HG02623 (cell line): ENCODE data around the gene APBB1IP.
"Not testable (repeated sequence)": the region's sequence is repeated elsewhere in the genome, so short reads cannot be mapped to it uniquely, and the experiment has no call there.

ENCODE experiments used
- ATAC-seq: cut with Tn5 transposase; IDR thresholded peaks from one replicate; pipeline ENCODE4 v1.9.1; 2021; ENCODE audit warnings: moderate library complexity; ENCODE audit not compliant: unreplicated experiment

The APBB1IP gene

DNA sequence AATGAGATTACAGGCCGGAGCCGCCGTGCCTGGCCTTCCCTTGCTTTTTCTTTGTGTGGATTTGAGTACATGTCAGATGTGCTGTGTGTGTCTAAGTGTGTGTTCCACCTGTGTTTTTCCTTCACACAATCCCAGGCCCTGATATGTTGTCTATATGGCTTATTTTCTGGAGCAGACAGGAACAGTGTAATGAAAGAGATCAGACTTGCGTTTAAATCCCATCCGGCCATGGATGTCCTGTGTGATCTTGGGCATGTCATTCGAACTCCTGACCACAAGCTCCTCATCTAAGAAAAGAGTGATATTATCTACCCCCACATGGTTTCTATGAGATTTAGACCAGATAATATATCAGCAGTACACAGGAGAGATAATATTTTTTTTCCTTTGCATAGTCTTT is 37.2 kb downstream of the APBB1IP start:
- ATAC-seq = no peak

DNA sequence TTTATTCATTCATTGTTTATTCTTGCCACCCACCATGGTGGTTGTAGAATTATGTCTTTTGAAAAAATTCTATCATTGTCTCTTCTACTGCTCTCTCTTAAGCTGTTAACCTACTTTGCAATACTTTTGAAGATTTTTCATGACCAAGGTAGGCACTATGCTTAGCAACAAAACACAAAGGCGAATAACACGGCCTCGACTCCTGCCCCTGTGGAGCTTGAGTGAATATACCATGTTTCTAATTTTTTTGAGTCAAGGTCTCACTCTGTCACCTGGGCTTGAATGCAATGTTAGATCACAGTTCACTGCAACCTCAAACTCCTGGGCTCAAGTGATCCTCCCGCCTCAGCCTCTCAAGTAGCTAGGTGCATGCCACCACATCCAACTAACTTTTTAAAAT is 39.4 kb downstream of the APBB1IP start:
- no peak for ATAC-seq

DNA sequence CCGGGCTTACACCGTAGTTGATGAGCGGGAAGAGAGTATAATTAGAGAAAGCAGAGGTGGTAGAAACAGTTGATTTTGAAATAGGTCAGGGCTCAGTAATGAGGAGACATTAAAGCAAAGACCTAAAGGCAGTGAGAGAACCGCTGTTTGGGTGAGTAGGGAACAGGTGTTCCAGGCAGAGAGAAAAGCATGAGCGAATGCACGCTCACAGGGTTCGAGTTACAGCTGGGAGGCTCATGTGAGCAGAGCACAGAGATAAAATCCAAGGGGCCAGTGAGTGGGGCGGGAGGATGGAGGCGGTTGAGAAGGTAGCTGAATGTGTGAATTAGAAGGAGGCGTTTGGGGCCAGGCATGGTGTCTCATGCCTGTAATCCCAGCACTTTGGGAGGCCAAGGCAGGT is 39.9 kb downstream of the APBB1IP start:
- no peak for ATAC-seq

DNA sequence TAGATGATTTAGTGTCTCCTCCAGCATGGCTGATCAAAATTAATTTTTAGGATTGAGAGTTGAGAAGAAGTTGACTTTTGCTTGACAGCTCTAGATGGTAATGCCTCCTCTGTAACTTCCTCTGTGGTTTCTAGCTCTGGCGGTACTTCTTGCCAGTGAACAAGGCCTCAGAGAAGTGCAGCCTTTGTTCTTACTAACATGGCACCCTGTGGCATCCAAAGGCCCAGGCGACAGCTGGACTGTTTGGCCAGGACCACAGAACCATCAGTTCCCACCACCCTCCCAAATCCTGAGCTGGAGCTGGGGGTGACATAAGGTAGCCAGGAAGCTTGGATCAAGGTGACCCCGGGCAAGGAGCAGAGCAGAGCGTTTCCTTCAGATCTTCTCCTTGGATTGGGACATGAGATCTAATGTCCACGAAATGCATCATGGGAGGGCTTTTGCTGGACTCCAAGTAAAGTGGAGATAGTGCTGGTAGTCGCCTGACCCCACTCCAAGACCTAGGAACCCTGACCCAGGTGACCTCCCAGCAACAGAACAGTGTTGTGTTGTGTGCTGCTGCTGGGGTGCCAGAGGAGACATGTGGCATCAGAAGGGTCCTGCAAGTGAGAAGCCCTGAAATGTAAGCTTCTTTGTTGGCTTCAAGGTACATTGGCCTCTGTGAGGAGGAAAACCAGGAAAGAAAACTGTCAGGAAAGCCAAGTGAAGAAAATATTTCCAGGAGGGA is 41.8 kb downstream of the APBB1IP start:
- peak; percentile 43 for ATAC-seq

DNA sequence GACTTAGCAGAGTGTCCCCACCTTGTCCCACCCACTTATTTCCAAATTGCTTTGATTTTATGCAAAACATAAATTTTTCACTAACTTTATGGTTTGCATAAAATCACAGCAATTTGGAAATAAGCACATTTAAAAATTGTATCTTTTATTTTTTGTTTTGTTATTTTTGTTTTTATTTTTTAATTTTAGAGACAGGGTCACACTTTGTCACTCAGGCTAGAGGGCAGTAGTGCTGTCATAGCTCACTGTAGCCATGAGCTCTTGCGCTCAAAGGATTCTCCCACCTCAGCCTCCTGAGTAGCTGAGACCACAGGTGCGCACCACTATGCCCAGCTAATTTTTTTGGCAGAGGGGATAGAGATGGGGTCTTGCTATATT is 43.2 kb downstream of the APBB1IP start:
- ATAC-seq = no peak

DNA sequence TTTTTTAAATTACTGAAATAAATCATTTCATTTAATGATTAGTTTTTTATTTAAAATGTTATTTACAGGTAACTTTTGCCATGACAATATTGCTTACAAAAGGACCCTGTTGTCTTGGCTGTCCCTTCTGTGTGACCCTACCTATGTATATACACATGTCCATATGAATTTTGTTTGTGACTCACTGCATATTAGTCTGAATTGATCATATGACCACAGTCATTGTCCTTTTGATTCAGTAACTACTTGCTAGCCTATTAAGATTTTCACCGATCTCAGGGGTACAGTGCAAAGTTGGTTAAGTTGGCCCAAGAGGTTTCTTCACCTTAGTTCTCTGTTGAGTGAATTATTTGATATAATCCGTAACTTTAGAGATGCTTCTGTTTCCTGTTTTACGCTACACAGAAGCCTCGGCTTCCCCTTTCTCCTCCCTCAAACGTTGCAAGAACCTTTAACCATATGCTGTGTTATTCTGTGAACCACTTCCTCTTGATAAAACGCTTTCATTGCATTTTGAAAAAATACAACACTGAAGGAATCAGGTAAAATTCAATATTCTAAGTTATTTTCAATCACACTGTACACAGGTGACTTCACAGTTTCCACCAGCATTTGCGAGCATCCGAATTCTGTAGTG is 43.9 kb downstream of the APBB1IP start:
- no peak for ATAC-seq

DNA sequence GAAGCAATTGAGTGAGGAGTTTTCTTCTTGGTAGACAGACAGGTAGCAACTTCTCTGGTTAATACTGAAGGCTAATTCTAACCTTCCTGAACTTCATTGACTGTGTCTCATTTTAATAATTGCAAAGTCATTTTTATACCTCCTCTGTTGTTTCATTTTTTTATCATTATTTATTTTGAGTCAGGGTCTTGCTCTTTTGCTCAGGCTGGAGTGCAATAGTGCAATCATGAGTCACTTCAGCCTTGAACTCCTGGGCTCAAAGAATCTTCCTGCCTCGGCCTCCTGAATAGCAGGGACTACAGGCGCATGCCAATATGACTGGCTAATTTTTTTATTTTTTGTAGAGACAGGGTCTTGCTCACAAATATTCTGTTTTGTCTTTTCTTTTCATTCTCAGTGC is 45.4 kb downstream of the APBB1IP start:
- ATAC-seq = no peak

DNA sequence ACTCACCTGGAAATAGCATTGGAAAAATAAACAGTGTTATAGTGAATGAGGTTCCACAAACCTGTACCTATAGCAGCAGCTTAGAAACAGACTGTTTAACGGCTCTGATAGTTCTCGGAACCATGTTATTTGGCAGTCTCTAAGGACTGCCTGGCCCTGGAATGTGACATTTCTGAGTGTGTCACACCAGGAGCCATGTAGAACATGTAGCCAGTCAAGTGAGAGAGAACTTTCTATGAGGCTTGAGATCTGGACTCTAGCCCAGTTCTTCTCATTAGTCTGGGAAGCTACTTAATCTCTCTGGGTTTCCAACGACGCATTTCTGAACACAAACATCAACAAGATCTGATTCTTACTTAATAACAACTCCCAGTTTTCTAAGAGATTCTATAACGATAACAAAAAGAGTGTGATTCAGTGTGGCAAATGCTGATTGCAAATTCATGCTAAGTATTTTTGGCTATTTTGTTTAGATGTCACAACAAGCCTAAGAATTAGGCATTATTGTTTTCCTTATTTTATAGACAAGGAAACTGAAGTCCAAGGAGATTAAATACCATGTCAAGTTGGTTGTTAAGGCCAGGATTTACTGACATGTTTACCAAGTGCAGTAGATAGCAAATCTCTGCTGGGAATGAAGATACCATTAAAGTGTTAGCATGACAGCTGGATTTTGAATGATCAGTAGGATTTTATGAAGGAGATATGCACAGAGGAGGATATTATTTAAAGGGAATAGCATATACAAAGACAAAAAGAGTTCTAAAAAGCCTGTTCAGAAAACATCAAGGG is 47.2 kb downstream of the APBB1IP start:
- no peak for ATAC-seq

DNA sequence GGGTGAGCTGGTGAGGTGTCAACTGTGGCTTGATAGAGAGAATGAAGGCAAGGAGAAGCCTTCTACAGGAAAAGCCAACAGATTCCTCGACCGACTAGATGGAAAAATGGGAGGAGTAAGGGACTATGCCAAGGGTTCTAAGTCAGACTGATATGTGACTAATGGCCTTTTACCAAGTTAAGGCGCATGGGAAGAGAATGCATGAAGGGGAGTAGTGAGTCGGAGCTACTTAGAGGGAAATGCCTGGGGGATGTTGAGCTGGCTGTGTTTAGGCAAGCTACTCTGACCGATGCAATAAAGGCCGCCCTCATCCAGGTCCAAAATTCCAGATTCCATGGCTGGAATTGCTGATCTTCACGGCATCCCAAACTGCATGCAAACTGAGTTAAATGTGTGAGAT is 48.2 kb downstream of the APBB1IP start:
- ATAC-seq = no peak

DNA sequence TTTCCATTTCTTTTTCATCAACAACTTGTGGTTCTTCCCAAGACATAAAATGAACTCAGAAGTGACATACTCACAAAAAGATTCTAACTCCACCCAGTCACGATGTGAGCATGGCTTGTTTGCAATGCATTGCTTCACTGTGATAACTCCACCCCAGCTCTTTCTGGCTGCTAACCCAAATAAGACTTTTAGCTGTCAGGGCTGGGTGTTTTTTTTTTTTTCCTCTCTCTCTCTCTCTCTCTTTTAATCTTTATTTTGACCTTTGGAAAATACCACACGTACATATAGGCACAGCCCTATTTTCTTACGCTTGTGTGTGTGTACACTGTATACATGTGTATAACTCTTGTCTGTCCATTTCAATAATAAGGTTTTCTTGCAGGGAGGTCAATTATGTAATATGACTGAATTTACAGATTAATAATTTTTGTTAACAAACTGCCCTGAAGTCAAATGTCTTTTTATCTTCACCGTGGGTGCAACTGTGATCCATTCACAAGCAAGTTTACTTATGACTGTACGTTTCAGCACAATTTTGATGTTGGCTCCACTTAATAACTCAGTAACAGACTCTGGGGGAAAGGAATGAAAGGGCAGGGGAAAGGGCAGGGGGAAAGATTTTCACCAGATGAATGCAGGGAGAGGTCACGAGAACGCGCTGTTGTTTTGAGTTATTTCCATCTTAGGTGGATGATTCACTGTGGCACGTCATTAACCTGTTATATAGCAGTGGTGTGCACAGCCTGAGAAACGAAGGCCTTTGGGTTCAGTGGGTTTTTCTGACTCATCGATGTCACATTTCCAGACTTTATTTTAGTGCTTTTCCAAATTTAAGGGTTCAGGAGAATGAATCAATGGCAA is 49.1 kb downstream of the APBB1IP start:
- ATAC-seq = peak; percentile 80

DNA sequence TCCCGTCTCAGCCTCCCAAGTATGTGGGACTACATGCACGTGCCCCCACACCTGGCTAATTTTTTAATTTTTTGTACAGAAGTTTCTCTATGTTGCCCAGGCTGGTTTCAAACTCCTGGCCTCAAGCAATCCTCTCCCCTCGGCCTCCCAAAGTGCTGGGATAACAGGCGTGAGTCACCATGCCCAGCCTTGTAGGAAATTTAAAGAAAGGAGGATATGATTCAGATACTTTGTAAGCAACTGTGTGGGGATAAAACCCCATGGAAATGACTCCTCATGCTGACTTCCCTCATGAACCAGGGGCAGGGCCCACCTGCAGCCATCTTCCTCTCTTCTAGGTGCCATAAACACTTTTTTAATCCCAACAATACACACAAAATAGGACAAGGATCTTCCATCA is 50.2 kb downstream of the APBB1IP start:
- no peak for ATAC-seq

DNA sequence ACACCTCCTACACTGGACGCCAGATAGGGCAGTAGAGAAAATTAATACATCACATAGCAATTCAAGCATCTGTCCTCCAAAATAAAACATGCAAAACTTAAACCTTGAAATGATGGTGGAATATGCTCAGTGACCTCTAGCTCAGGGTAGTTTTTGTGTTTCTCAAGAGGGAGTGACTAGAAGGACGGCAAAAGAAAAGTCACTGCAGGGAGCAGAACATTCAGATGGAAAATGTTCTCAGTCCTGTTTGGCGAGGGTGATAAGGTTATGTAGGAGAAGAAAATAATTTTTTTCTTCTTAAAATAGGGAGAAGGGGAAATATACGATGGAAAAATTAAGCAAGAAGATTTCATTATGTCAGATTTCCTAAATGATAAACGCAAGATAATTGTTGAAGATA is 50.9 kb downstream of the APBB1IP start:
- ATAC-seq = no peak

DNA sequence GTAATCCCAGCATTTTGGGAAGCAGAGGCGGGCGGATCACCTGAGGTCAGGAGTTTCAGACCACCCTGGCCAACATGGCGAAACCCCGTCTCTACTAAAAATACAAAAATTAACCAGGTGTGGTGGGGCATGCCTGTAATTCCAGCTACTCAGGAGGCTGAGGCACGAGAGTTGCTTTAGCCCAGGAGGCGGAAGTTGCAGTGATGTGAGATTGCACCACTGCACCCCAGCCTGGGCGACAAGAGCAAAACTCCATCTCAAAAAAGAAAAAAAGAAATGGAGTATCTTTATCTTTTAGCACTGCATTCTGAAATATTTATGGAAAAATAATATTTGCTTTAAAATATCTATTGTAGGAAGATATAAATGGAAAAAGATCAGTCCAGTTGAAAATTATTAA is 52.2 kb downstream of the APBB1IP start:
- ATAC-seq = not testable (repeated sequence)

DNA sequence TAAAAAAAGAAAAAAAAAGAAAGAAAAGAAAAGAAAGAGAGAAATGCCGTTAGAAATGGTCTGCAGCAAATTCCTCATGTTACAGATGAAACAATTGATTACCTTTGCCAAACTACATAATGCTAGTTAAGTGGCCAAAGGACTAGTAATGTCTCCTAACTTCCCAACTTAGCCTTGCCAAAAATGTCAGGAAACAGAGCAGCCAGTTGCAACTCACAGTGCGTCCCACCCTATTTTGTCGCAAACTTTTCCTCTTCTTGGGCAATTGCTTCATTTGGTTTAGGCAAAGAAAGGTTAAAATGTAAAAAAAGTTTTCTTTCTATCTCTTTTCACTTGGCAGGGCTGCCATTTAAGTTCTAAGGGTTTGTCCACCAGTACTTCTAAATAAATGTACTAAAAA is 53.1 kb downstream of the APBB1IP start:
- ATAC-seq = no peak

DNA sequence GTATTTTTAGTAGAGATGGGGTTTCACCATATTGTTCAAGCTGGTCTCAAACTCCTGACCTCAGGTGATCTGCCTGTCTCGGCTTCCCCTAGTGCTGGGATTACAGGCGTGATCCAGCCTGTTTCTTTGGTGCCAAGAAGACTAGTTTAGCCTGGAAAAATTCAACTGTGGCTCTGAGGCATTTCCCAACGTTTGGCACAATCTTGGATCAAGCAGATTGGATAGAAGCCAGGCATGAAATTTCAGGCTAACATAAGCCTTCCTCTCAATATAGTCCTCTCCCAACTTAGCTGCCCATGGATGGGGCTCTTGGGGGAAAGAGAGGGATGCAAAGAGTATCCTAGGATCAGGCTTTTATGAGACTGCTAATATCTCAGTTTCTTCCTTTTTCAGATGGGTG is 53.8 kb downstream of the APBB1IP start:
- ATAC-seq = no peak

DNA sequence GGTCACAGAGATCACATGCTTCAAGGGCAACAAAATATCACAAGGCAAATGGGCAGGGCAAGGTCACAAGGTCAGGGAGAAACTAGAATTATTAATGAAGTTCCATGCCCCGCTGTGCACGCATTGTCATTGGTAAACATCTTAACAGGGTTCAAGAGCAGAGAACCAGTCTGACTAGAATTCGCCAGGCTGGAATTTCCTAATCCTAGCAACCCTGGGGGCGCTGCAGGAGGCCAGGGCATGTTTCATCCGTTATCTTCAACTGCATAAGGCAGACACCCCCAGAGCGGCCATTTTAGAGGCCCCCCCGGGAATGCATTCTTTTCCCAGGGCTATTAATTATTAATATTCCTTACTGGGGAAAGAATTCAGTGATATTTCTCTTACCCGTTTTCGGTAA is 54.6 kb downstream of the APBB1IP start:
- not testable (repeated sequence) for ATAC-seq

DNA sequence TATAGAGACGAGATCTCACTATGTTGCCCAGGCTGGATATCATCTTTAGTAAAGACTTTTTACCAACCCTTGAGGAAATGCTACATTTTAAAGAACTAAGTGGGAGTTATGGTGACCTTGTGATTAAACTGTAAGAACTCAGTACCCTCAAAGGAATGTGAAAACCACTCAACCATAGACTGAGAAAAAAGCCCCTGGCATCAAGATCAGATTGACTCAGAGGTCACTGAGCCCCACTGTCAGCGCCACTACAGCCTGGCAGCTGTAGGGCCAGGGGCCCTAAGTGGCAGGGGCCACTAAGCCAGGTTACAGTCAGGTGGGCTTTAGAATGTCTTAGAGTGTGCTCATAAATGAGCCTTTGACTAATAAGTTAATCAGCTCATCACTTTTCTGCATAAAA is 55.9 kb downstream of the APBB1IP start:
- ATAC-seq = no peak

DNA sequence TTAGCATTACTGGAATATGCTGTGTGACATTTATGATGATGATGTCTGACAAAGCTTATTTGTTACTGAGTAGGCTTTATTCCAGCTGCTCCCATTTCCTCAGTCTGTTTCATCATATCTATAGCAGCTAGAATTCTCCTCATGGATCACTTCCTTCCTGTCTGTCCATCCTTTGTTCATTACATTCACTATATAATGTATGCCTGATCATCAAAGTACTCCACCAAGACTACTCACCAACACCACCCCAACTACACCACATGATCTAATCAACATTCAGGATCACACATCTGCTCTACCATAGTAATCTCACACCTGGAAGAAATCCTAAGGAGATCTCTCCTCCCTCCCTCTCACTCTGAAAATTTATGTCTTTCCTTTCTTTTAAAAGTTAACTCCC is 61.3 kb downstream of the APBB1IP start:
- ATAC-seq = no peak

DNA sequence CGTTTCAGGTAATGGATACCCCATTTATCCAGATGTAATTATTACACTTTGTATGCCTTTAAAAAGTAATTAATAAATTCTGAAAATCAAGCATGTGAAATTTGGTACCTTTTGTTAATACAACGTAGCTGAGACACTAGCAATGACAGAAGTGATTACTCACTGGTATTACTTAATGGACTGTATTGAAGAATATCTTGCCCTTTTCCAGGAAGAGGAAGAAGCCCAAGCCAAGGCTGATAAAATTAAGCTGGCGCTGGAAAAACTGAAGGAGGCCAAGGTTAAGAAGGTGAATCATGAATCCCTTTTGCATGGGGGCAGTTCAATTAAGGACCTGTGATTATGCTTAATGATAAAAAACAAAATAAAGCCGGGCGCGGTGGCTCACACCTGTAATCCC is 64.8 kb downstream of the APBB1IP start:
- ATAC-seq = no peak

DNA sequence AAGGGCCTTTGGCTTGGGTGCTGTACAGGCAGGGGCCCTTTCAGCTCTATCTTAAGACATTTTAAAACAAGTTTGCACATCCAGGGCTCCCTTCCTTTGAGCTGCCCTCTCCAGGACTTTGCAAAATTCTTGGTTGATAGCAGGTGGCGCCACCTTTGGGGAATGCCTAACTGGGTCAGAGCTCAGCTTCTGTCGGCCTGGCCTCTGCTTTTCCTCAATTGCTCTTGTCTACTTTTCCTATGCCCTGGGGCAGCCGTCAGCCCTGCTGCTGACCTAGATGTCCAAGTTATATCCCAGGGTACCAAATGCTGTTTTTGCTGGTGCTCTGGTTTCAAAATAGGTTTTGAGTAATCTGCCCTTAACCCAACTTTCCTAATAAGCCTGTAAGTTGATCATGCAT is 65.8 kb downstream of the APBB1IP start:
- no peak for ATAC-seq

DNA sequence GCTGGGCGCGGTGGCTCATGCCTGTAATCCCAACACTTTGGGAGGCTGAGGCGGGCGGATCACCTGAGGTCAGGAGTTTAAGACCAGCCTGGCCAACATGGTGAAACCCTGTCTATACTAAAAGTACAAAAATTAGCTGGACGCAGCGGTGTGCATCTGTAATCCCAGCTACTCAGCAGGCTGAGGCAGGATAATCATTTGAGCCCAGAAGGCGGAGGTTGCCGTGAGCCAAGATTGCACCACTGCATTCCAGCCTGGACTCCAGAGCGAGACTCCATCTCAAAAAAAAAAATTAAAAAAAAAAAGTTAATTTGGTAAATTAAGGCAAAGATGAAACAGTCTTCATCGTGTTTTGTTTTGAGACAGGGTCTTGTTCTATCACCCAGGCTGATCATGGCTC is 66.3 kb downstream of the APBB1IP start:
- not testable (repeated sequence) for ATAC-seq
